Measurements from ENCODE around the gene CAPN2. TPM values are rescaled to one million over a fixed set of nuclear protein-coding genes. Genes with fewer than 3 reads are reported as not detected.

The CAPN2 gene
- total RNA-seq, 1 experiment from 2014 or later, result 459 TPM

- H3K27me3 ChIP-seq (ENCODE audit: insufficient read depth, low read depth), result no peaks in the 10 kb centered on the region
- POLR2A ChIA-PET (ENCODE audit: unreplicated experiment), result interaction anchor here (0.7 kb wide), 1 partner anchor 280 kb away, joined by 4 read pairs; no protein-coding TSS in a partner anchor
- CTCF ChIA-PET, result no interaction called here
- H4K20me1 ChIP-seq (ENCODE audit: insufficient read depth), result no peaks in the 10 kb centered on the region
- peak overlapping the region; percentile 91 for H3K4me2 ChIP-seq
- no peak overlapping the region for H2AFZ ChIP-seq
- peak overlapping the region; percentile 92 for H3K27ac ChIP-seq
- H3K9me3 ChIP-seq (ENCODE audit: insufficient read depth, low read depth), result no peaks in the 10 kb centered on the region
- TF ChIP-seq CTCF (conservative IDR thresholded peaks at IDR 0.05) (no peak), EZH2 (IDR thresholded peaks at IDR 0.05; ENCODE audit: low read depth) (no peak)
- H3K9me2 ChIP-seq (ENCODE audit: insufficient read depth), result no peaks in the 10 kb centered on the region
- no peak for DNase-seq
- peak overlapping the region; percentile 79 for H3K4me3 ChIP-seq
- H3K36me3 ChIP-seq (ENCODE audit: low read depth), result peaks cover 30% of the 10 kb centered on the region
- peaks cover 78% of the 10 kb centered on the region for H3K4me1 ChIP-seq (replicated peaks; ENCODE audit: insufficient read depth)
- intact Hi-C loops (cut with micrococcal nuclease; ENCODE audit: unreplicated experiment), result no loop called here
- peaks cover 66% of the 10 kb centered on the region for H3F3A ChIP-seq (ENCODE audit: insufficient read depth, low read depth)
- BruUV-seq (replicated peaks), result no TSS peak
- H3K79me2 ChIP-seq (ENCODE audit: low read depth), result peaks cover 84% of the 10 kb centered on the region
These were observed 2.0 kb downstream of the CAPN2 start for GRCh38 chr1:223714421-223714724.

- H3K9me3 ChIP-seq (ENCODE audit: insufficient read depth, low read depth), result no peaks in the 10 kb centered on the region
- peaks cover 71% of the 10 kb centered on the region for H3F3A ChIP-seq (ENCODE audit: insufficient read depth, low read depth)
- no peaks in the 10 kb centered on the region for H3K9me2 ChIP-seq (ENCODE audit: insufficient read depth)
- peak; percentile 89 to 97 for DNase-seq
- peak overlapping the region; percentile 79 for H3K4me3 ChIP-seq
- TF ChIP-seq CTCF (conservative IDR thresholded peaks at IDR 0.05), result no peak; the same call in 1 of the 2 replicates
- no peak for TF ChIP-seq EZH2 (IDR thresholded peaks at IDR 0.05; ENCODE audit: low read depth)
- H4K20me1 ChIP-seq (ENCODE audit: insufficient read depth), result no peaks in the 10 kb centered on the region
- POLR2A ChIA-PET (ENCODE audit: unreplicated experiment), result interaction anchor here (0.6 to 1.0 kb wide), 7 partner anchors 11 to 361 kb away, joined by 3 to 12 read pairs (median 5); no protein-coding TSS in a partner anchor
- CTCF ChIA-PET, result no interaction called here
- intact Hi-C loops (cut with micrococcal nuclease; ENCODE audit: unreplicated experiment), result loop anchor here (1.0 kb wide), 2 partner anchors 24 to 61 kb away; no protein-coding TSS in a partner anchor
- peaks cover 89% of the 10 kb centered on the region for H3K79me2 ChIP-seq (ENCODE audit: low read depth)
- H3K4me1 ChIP-seq (replicated peaks; ENCODE audit: insufficient read depth), result peaks cover 78% of the 10 kb centered on the region
- peak overlapping the region; percentile 91 for H3K4me2 ChIP-seq
- H3K27me3 ChIP-seq (ENCODE audit: insufficient read depth, low read depth), result no peaks in the 10 kb centered on the region
- peak overlapping the region; percentile 92 for H3K27ac ChIP-seq
- TSS peak; percentile 73 for BruUV-seq (replicated peaks)
- peaks cover 37% of the 10 kb centered on the region for H3K36me3 ChIP-seq (ENCODE audit: low read depth)
- no peak overlapping the region for H2AFZ ChIP-seq
These were observed 2.7 kb downstream of the CAPN2 start for GRCh38 chr1:223714849-223715603.

GRCh38 chr1:223715604-223716172, 3.3 kb downstream of the CAPN2 start:
- no TSS peak for BruUV-seq (replicated peaks)
- Histone ChIP-seq H3K4me1 (replicated peaks; ENCODE audit: insufficient read depth) (peaks cover 81% of the 10 kb centered on the region), H3K4me2 (peak overlapping the region; percentile 91), H3F3A (ENCODE audit: insufficient read depth, low read depth) (peaks cover 78% of the 10 kb centered on the region), H3K79me2 (ENCODE audit: low read depth) (peaks cover 91% of the 10 kb centered on the region), H4K20me1 (ENCODE audit: insufficient read depth) (no peaks in the 10 kb centered on the region), H3K27ac (peak overlapping the region; percentile 92), H3K9me2 (ENCODE audit: insufficient read depth) (no peaks in the 10 kb centered on the region), H3K27me3 (ENCODE audit: insufficient read depth, low read depth) (no peaks in the 10 kb centered on the region), H3K4me3 (peak overlapping the region; percentile 79; the same call in 1 of the 2 replicates), H3K36me3 (ENCODE audit: low read depth) (peaks cover 37% of the 10 kb centered on the region), H3K9me3 (ENCODE audit: insufficient read depth, low read depth) (no peaks in the 10 kb centered on the region), H2AFZ (no peak overlapping the region)
- TF ChIP-seq CTCF (conservative IDR thresholded peaks at IDR 0.05) (no peak), EZH2 (IDR thresholded peaks at IDR 0.05; ENCODE audit: low read depth) (no peak)
- ChIA-PET POLR2A (ENCODE audit: unreplicated experiment) (interaction anchor here (0.6 to 1.0 kb wide), 6 partner anchors 10 to 362 kb away, joined by 3 to 12 read pairs (median 6); no protein-coding TSS in a partner anchor), CTCF (no interaction called here)
- DNase-seq, result no peak
- intact Hi-C loops (cut with micrococcal nuclease; ENCODE audit: unreplicated experiment), result loop anchor here (1.0 kb wide), 2 partner anchors 24 to 61 kb away; no protein-coding TSS in a partner anchor
